ENCODE results near the gene NTNG1.

- TF ChIP-seq TARDBP (IDR thresholded peaks at IDR 0.05) = no peak
- no peak for TF ChIP-seq SP1 (IDR thresholded peaks at IDR 0.05)
- no peak for TF ChIP-seq PKNOX1 (IDR thresholded peaks at IDR 0.05)
- TF ChIP-seq ELF4 (IDR thresholded peaks at IDR 0.05) = no peak
- no peak for TF ChIP-seq HDGF (IDR thresholded peaks at IDR 0.05; ENCODE audit: borderline replicate concordance)
- TF ChIP-seq BHLHE40 (IDR thresholded peaks at IDR 0.05; ENCODE audit: borderline replicate concordance) = no peak
Observed at GRCh38 chr1:107523061-107523460, 382.2 kb downstream of the NTNG1 start.

Measured in HEK293T (cell line).